Choroid plexus epithelial cell (primary cell): ENCODE data around the gene PROM2.

Experiments
- DNase-seq: peaks from one replicate; pipeline ENCODE4 v3.0.0-alpha.2; 2010; ENCODE audit warnings: low read depth
- H3K4me3 ChIP-seq: 2 replicates; pipeline ENCODE4 v1.5.1; 2011; ENCODE audit warnings: low read depth, mild to moderate bottlenecking, control low read depth, low read length, moderate library complexity
- TF ChIP-seq, protein P1 (sequence below): conservative IDR thresholded peaks from 2 replicates; pipeline ENCODE4 v1.5.1; 2011; ENCODE audit warnings: low read depth, mild to moderate bottlenecking, control low read depth, inconsistent platforms, low read length, moderate library complexity

The PROM2 gene

DNA sequence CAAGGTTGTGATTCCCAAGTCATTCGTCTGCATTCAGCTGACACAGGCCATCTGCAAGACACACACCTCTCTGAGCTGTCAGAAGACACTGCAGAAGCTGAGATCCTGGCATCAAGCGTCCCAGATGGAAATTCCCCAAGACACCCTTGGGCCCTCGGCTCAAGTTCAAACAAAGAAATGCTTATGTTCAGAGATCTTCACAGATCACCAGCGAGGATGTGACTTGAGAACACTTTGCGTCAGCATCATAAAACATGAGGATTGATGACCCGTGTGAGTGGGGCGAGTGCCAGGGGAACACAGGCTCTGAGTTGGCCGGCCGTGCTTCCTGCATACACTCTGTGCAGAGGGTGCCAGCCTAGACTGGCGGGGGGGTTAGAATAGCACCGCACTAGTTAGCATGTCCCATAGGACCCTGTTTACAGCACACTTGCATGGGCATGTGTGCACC is 59.7 kb downstream of the PROM2 start:
- H3K4me3 ChIP-seq, result no peak overlapping the region
- TF ChIP-seq, protein P1, sequence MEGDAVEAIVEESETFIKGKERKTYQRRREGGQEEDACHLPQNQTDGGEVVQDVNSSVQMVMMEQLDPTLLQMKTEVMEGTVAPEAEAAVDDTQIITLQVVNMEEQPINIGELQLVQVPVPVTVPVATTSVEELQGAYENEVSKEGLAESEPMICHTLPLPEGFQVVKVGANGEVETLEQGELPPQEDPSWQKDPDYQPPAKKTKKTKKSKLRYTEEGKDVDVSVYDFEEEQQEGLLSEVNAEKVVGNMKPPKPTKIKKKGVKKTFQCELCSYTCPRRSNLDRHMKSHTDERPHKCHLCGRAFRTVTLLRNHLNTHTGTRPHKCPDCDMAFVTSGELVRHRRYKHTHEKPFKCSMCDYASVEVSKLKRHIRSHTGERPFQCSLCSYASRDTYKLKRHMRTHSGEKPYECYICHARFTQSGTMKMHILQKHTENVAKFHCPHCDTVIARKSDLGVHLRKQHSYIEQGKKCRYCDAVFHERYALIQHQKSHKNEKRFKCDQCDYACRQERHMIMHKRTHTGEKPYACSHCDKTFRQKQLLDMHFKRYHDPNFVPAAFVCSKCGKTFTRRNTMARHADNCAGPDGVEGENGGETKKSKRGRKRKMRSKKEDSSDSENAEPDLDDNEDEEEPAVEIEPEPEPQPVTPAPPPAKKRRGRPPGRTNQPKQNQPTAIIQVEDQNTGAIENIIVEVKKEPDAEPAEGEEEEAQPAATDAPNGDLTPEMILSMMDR, result no peak
- DNase-seq, result no peak

DNA sequence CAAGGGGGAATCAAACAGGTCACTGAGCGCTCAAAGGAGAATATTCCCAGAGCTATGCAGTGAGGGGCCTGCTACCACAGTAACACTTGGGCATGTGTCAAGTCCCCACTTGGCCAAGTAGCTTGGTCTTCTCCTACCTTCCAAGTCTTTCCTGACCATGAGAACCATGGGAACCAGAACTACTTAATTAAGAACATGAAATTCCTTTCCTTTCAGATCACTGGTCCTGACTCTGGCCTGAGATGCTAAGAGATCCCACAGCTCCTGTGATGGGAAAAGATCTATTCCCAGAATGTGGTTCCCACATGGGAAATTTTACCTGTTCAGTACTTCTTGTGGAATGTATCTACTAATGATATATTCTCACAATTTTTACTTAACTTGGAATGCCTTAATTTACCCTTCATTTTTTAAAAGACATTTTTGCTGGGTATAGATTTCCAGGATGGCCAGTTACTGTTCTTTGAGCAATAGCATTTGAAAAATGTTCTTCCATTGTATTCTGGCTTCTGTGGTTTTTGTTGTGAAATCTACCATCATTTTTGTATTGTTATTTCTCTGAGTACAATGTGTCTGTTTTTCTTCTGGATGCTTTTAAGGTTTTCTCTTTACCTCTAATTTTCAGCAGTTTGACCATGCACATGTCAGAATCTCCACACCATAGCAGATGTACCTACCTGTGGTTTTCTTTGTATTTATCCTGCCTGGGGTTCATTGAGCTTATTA is 60.8 kb downstream of the PROM2 start:
- H3K4me3 ChIP-seq, result no peak overlapping the region
- DNase-seq, result no peak
- TF ChIP-seq, protein P1, result no peak

DNA sequence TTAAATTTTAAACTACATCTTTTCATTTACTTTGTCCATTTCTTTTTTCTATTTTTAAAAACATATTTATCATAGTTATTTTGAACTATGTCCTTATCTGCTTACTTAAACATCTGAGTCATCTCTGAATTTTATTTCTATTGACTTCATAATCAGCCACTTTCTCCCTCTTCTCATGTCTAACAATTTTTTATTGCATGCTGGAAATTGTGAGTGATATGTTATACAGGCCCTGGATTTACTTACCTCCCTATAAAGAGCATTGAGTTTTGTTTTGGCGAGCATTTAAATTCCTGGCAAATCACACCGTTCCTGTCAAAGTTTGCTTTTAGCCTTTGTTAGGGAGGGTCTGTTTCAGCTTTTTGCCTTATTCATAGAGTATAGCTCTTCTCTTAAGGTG is 62.2 kb downstream of the PROM2 start:
- no peak overlapping the region for H3K4me3 ChIP-seq
- DNase-seq, result no peak
- TF ChIP-seq, protein P1, result no peak

DNA sequence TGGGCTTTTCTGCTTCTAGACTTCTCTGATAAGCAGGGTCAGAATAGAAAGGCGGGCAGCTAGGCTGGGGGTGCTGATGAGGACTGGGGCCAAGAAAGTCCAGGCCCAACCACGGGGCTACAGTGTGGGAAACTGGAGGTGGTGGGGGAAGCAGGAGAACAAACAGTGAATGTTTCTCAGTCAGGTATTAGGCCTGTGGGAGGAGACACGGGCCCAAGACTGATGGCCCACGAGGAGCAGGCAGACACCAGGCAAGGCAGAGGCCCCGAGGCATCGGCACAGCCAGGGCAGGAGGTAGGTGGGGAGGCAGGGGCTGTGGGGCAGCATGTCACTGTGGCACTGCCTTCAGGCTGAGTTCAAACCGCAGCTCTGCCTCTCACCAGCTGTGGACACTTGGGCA is 63.6 kb downstream of the PROM2 start:
- H3K4me3 ChIP-seq, result no peak overlapping the region
- TF ChIP-seq, protein P1, result no peak

More for the DNA sequence above, 63.6 kb downstream of the PROM2 start:
- DNase-seq, result no peak
